Spleen (tissue), 11 donors: ENCODE data around the gene DPYSL4. TPM values are rescaled to one million over a fixed set of nuclear protein-coding genes. Genes with fewer than 3 reads are reported as not detected.

Experiments
- DNase-seq: peaks from one replicate; pipeline ENCODE4 v3.0.0-alpha.2; 2020
- H3K27ac ChIP-seq, 8 donors: fragments of 200-600 bp; sonication (generic) in 7 of 8; 1 replicate in 4 of 8; 2 replicates in 4 of 8; pipeline versions ENCODE4 v1.5.0 to v1.8.0; 2016 to 2021; ENCODE audit warnings: inconsistent platforms in 4 of 8, mild to moderate bottlenecking in 4 of 8, moderate library complexity in 1 of 8
- H3K27me3 ChIP-seq, 7 donors: fragments of 200-600 bp; sonication (generic) in 6 of 7; replicated peaks in 1 of 7; 1 replicate in 4 of 7; 2 replicates in 3 of 7; pipeline versions ENCODE4 v1.5.0 to v1.8.0; 2016 to 2021; ENCODE audit warnings: inconsistent platforms in 3 of 7, mild to moderate bottlenecking in 1 of 7
- H3K36me3 ChIP-seq, 6 donors: fragments of 200-600 bp; sonication (generic) in 5 of 6; 1 replicate in 4 of 6; 2 replicates in 2 of 6; pipeline versions ENCODE4 v1.5.0 to v1.8.0; 2016 to 2021; ENCODE audit warnings: inconsistent platforms in 2 of 6
- H3K4me1 ChIP-seq, 6 donors: fragments of 200-600 bp; sonication (generic) in 5 of 6; 1 replicate in 3 of 6; 2 replicates in 3 of 6; pipeline versions ENCODE4 v1.5.0 to v1.8.0; 2016 to 2021; ENCODE audit warnings: inconsistent platforms in 3 of 6
- H3K4me3 ChIP-seq, 8 donors: fragments of 200-600 bp; sonication (generic) in 7 of 8; 1 replicate in 4 of 8; 2 replicates in 4 of 8; pipeline versions ENCODE4 v1.5.0 to v1.8.0; 2016 to 2021; ENCODE audit warnings: inconsistent platforms in 4 of 8, mild to moderate bottlenecking in 4 of 8, moderate library complexity in 2 of 8
- H3K9me3 ChIP-seq, 8 donors: fragments of 200-600 bp; sonication (generic) in 7 of 8; 1 replicate in 4 of 8; 2 replicates in 4 of 8; pipeline versions ENCODE4 v1.5.0 to v1.8.0; 2016 to 2021; ENCODE audit warnings: inconsistent platforms in 4 of 8
- POLR2A ChIP-seq, 3 donors: fragments of 450-650 bp; IDR thresholded peaks; one replicate each; pipeline ENCODE4 v1.5.1; 2017; ENCODE audit warnings: antibody characterized with exemption in 3 of 3, mild to moderate bottlenecking in 1 of 3
- POLR2AphosphoS5 ChIP-seq, 3 donors: sonication (generic); formaldehyde crosslinking; IDR thresholded peaks; one replicate each; pipeline ENCODE4 v1.5.1; 2017; ENCODE audit warnings: antibody characterized with exemption in 3 of 3
- WGBS, 5 donors: extraction: QIAGEN DNeasy Blood & Tissue Kit in 3 of 5; methylation state at CpG; one replicate each; pipeline versions ENCODE4 v1.1.5 to v1.1.7; 2013 to 2018; 5-methylcytosine and 5-hydroxymethylcytosine counted together
- intact Hi-C: fragments of 100-400 bp; cut with DNase I; formaldehyde crosslinking; loops from one replicate; pipeline ENCODE4 v1.15.0; 2023; ENCODE audit warnings: low total_unique reads
- polyA plus RNA-seq, 3 donors: library from polyadenylated mRNA; stranded (reverse); fragments of 200-250 nt; gene quantifications; one replicate each; pipeline ENCODE4 v1.2.1, GENCODE V29; 2013
- total RNA-seq, 7 donors: library from RNA; depleted of rRNA in 3 of 7; stranded (reverse); fragments of >200 nt in 3 of 7; fragmentation: NEBNext Ultra II Directional in 4 of 7; extraction: Animal tissue kit (Norgen Biotek cat#: 25700) in 4 of 7; gene quantifications; one replicate each; pipeline versions ENCODE4 v1.1.0 to v1.2.1, GENCODE V29; 2016 to 2021
- TF ChIP-seq, protein P1 (sequence below), 11 experiments: fragments of 200-600 bp in 7 of 11; fragments of 450-650 bp in 4 of 11; sonication (generic) in 4 of 11; IDR thresholded peaks in 8 of 11; conservative IDR thresholded peaks in 3 of 11; 1 replicate in 7 of 11; 2 replicates in 4 of 11; pipeline versions ENCODE4 v1.4.0 to v1.8.0; 2016 to 2021; ENCODE audit warnings: antibody characterized with exemption in 11 of 11, inconsistent platforms in 4 of 11, mild to moderate bottlenecking in 1 of 11
- donor health status: healthy with polysubstance abuse.
- donor health status: DM: no; HTN: no; CAD: no; lungs with moderate emphysema.
- donor health status: DM: no; HTN: no; CAD: no.
- donor health status: Bipolar disorder and iron deficiency.
- donor health status: healthy.
- donor health status: DM: no; HTN: no; CAD: no.
- donor health status: DM: yes; HTN: yes; CAD: no.

Gene DPYSL4
- total and polyA plus RNA-seq, 10 donors = 0.55 to 6.0 (median 1.0) TPM; not detected in 1

DNA sequence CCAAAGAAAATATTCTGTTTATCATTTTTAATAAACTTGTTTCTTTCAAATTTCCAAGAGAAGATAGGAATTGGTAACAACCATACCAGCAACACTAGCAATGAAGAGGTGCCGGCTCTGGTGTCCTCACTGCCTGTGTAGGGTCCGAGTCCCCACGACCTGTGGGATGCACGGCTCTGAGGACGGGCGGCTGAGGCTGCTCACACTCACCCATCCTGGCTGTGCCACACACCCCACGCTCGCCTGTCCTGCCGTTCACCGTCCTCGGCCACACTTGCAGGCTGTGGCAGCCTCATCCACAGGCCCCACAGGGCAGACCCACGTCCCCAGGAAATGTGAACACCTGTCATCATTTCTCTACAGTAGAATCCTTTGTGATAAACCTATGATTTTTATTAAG, 48.2 kb upstream of the DPYSL4 start:
- Histone ChIP-seq H3K4me1 (peaks cover 0 to 11% (median 7%) of the 10 kb centered on the region in 6 donors), H3K27me3 (peaks cover 0 to 37% (median 24%) of the 10 kb centered on the region in 7 donors), H3K36me3 (no peaks in the 10 kb centered on the region), H3K9me3 (no peaks in the 10 kb centered on the region), H3K4me3 (no peak overlapping the region), H3K27ac (no peak overlapping the region)
- peak; percentile 62 for DNase-seq
- intact Hi-C loops = loop anchor here (10.0 kb wide), 1 partner anchor 254 kb away; no protein-coding TSS in a partner anchor
- WGBS, 5 donors = 79 to 89% (median 83%) methylated on average over 12 of the region's 12 CpGs
- TF ChIP-seq, protein P1, sequence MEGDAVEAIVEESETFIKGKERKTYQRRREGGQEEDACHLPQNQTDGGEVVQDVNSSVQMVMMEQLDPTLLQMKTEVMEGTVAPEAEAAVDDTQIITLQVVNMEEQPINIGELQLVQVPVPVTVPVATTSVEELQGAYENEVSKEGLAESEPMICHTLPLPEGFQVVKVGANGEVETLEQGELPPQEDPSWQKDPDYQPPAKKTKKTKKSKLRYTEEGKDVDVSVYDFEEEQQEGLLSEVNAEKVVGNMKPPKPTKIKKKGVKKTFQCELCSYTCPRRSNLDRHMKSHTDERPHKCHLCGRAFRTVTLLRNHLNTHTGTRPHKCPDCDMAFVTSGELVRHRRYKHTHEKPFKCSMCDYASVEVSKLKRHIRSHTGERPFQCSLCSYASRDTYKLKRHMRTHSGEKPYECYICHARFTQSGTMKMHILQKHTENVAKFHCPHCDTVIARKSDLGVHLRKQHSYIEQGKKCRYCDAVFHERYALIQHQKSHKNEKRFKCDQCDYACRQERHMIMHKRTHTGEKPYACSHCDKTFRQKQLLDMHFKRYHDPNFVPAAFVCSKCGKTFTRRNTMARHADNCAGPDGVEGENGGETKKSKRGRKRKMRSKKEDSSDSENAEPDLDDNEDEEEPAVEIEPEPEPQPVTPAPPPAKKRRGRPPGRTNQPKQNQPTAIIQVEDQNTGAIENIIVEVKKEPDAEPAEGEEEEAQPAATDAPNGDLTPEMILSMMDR (IDR thresholded peaks at IDR 0.05 in 8 of 11, conservative IDR thresholded peaks at IDR 0.05 in 3 of 11) = no peak
- TF ChIP-seq POLR2A (IDR thresholded peaks at IDR 0.05) (no peak), POLR2AphosphoS5 (IDR thresholded peaks at IDR 0.05) (no peak)

GRCh38 chr10:132139526-132139925, 47.2 kb upstream of the DPYSL4 start:
- 73 to 88% (median 81%) methylated on average over 9 to 10 of the region's 10 CpGs for WGBS, 5 donors
- no peak overlapping the region for H3K4me3 ChIP-seq
- H3K9me3 ChIP-seq = no peaks in the 10 kb centered on the region
- H3K4me1 ChIP-seq = peaks cover 0 to 11% (median 7%) of the 10 kb centered on the region in 6 donors
- no peak for TF ChIP-seq POLR2A (IDR thresholded peaks at IDR 0.05)
- no peak for TF ChIP-seq POLR2AphosphoS5 (IDR thresholded peaks at IDR 0.05)
- TF ChIP-seq, protein P1 (IDR thresholded peaks at IDR 0.05 in 8 of 11, conservative IDR thresholded peaks at IDR 0.05 in 3 of 11) = no peak
- no peak overlapping the region for H3K27ac ChIP-seq
- no peaks in the 10 kb centered on the region for H3K36me3 ChIP-seq
- intact Hi-C loops = loop anchor here (10.0 kb wide), 1 partner anchor 255 kb away; no protein-coding TSS in a partner anchor
- peak; percentile 60 for DNase-seq
- H3K27me3 ChIP-seq = peaks cover 0 to 35% (median 21%) of the 10 kb centered on the region in 7 donors

DNA sequence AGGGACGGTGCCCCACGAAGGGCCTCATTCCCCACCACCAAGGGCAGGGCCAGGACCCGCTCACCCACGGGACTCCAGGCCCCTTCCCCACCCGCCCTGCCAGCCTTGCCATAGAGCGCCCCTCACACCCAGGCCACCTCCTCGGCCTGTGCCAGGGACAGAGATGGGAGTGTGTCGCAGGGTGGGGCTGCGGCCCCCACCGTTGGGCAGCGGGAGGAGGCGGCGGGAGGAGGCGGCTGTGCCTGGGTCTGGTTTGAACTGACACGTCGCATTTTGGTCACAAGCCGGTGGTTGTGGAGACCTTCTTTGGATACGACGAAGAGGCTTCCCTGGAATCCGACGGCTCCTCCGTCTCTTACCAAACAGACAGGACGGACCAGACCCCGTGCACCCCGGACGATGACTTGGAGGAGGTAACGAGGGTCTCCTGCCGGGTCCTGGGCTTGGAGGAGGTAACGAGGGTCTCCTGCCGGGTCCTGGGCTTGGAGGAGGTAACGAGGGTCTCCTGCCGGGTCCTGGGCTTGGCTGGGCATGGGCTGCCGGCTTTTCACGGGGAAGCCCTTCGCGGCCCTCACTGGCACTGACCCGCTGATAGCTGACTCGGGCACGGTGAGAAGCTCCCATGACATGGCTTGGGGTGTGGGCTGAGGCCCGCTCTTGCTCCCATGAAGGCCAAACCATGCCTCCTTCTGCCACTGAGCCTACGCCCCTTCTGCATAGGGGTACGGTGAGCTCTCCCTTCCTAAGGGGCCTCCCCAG, 46.4 kb upstream of the DPYSL4 start:
- Histone ChIP-seq H3K36me3 (no peaks in the 10 kb centered on the region), H3K27me3 (peaks cover 0 to 34% (median 21%) of the 10 kb centered on the region in 7 donors), H3K4me3 (no peak overlapping the region), H3K4me1 (peaks cover 0 to 11% (median 7%) of the 10 kb centered on the region in 6 donors), H3K9me3 (no peaks in the 10 kb centered on the region), H3K27ac (no peak overlapping the region)
- TF ChIP-seq POLR2A (IDR thresholded peaks at IDR 0.05) (no peak), POLR2AphosphoS5 (IDR thresholded peaks at IDR 0.05) (no peak)
- TF ChIP-seq, protein P1 (IDR thresholded peaks at IDR 0.05 in 8 of 11, conservative IDR thresholded peaks at IDR 0.05 in 3 of 11) = no peak
- DNase-seq = peak; percentile 67
- intact Hi-C loops = no loop called here
- WGBS, 5 donors = 88 to 94% (median 92%) methylated on average over 19 to 42 of the region's 42 CpGs

- peak; percentile 60 for DNase-seq
- Histone ChIP-seq H3K9me3 (no peaks in the 10 kb centered on the region), H3K36me3 (no peaks in the 10 kb centered on the region), H3K27ac (no peak overlapping the region), H3K4me1 (peaks cover 0 to 11% (median 7%) of the 10 kb centered on the region in 6 donors), H3K4me3 (no peak overlapping the region), H3K27me3 (peaks cover 0 to 34% (median 21%) of the 10 kb centered on the region in 7 donors)
- WGBS, 5 donors = 85 to 100% (median 86%) methylated on average over 2 to 7 of the region's 7 CpGs
- TF ChIP-seq, protein P1 (IDR thresholded peaks at IDR 0.05 in 8 of 11, conservative IDR thresholded peaks at IDR 0.05 in 3 of 11) = no peak
- no peak for TF ChIP-seq POLR2AphosphoS5 (IDR thresholded peaks at IDR 0.05)
- TF ChIP-seq POLR2A (IDR thresholded peaks at IDR 0.05) = no peak
- intact Hi-C loops = no loop called here
Measured at GRCh38 chr10:132141076-132141475, 45.7 kb upstream of the DPYSL4 start.
